HEK293 (cell line): ENCODE results near the gene SHOC2.

Source experiments
- CTCF ChIA-PET: fragments of 350-600 bp; formaldehyde crosslinking; extraction: SDS; loops from one replicate; lab custom pipeline; 2021; ENCODE audit warnings: antibody characterized with exemption; lab: Yijun Ruan, JAX
- POLR2A ChIA-PET: fragments of 300-600 bp; formaldehyde crosslinking; extraction: SDS; loops from one replicate; lab custom pipeline; 2020; ENCODE audit warnings: antibody characterized with exemption, inconsistent platforms; lab: Yijun Ruan, JAX
- H3K27ac ChIP-seq: fragments of 200-500 bp; sonication (Bioruptor generic); 2 replicates; pipeline ENCODE4 v1.5.1; 2014; ENCODE audit warnings: low read depth, low read length, control low read depth, inconsistent platforms; ENCODE audit errors: extremely low read depth
- H3K36me3 ChIP-seq, 2 experiments: fragments of 200-500 bp in 1 of 2; sonication (Bioruptor generic) in 1 of 2; 1 replicate in 1 of 2; 2 replicates in 1 of 2; pipeline ENCODE4 v1.5.1; 2014 to 2017; ENCODE audit warnings: inconsistent platforms in 2 of 2, low read length in 2 of 2; ENCODE audit not compliant: control insufficient read depth in 2 of 2, insufficient read depth in 1 of 2
- H3K4me1 ChIP-seq: fragments of 200-500 bp; sonication (Bioruptor generic); 2 replicates; pipeline ENCODE4 v1.5.1; 2014; ENCODE audit warnings: mild to moderate bottlenecking, low read length, inconsistent platforms; ENCODE audit not compliant: control insufficient read depth, insufficient read depth
- H3K4me3 ChIP-seq: 2 replicates; pipeline ENCODE4 v1.5.1; 2011; ENCODE audit warnings: low read depth, mild to moderate bottlenecking, control low read depth, low read length, moderate library complexity
- H3K9me3 ChIP-seq: fragments of 200-500 bp; sonication (Bioruptor generic); 2 replicates; pipeline ENCODE4 v1.5.1; 2014; ENCODE audit warnings: low read depth, low read length, inconsistent platforms; ENCODE audit not compliant: control insufficient read depth, insufficient read depth
- KLF7 ChIP-seq: fragments of 450-650 bp; formaldehyde crosslinking; IDR thresholded peaks from 2 replicates; pipeline ENCODE4 v1.5.1; 2016; ENCODE audit warnings: missing biosample characterization, missing genetic modification characterization, borderline replicate concordance
- ZBTB1 ChIP-seq: fragments of 450-650 bp; formaldehyde crosslinking; IDR thresholded peaks from 2 replicates; pipeline ENCODE4 v1.5.1; 2016; ENCODE audit warnings: missing biosample characterization, missing genetic modification characterization
- ZBTB21 ChIP-seq: fragments of 450-650 bp; formaldehyde crosslinking; IDR thresholded peaks from 2 replicates; pipeline ENCODE4 v1.5.1; 2017; ENCODE audit warnings: missing biosample characterization, missing genetic modification characterization
- ZNF175 ChIP-seq: fragments of 450-650 bp; formaldehyde crosslinking; IDR thresholded peaks from 2 replicates; pipeline ENCODE4 v1.5.1; 2016; ENCODE audit warnings: missing biosample characterization, missing genetic modification characterization
- ZNF211 ChIP-seq: fragments of 450-650 bp; formaldehyde crosslinking; IDR thresholded peaks from 2 replicates; pipeline ENCODE4 v1.5.1; 2016; ENCODE audit warnings: low read depth, missing biosample characterization, missing genetic modification characterization
- ZNF223 ChIP-seq: fragments of 450-650 bp; formaldehyde crosslinking; IDR thresholded peaks from 2 replicates; pipeline ENCODE4 v1.5.1; 2016; ENCODE audit warnings: missing biosample characterization, missing genetic modification characterization
- ZNF23 ChIP-seq: fragments of 450-650 bp; formaldehyde crosslinking; IDR thresholded peaks from 2 replicates; pipeline ENCODE4 v1.5.1; 2016; ENCODE audit warnings: missing biosample characterization, missing genetic modification characterization, borderline replicate concordance
- ZNF266 ChIP-seq: fragments of 450-650 bp; formaldehyde crosslinking; IDR thresholded peaks from 2 replicates; pipeline ENCODE4 v1.5.1; 2016; ENCODE audit warnings: missing biosample characterization, missing genetic modification characterization, low read depth
- ZNF558 ChIP-seq: fragments of 450-650 bp; formaldehyde crosslinking; IDR thresholded peaks from 2 replicates; pipeline ENCODE4 v1.5.1; 2016; ENCODE audit warnings: missing biosample characterization, missing genetic modification characterization
- ZNF571 ChIP-seq: fragments of 450-650 bp; formaldehyde crosslinking; IDR thresholded peaks from 2 replicates; pipeline ENCODE4 v1.5.0; 2017; ENCODE audit warnings: missing biosample characterization, missing genetic modification characterization
- ZNF629 ChIP-seq: fragments of 450-650 bp; formaldehyde crosslinking; IDR thresholded peaks from 2 replicates; pipeline ENCODE4 v1.5.1; 2017; ENCODE audit warnings: missing biosample characterization, missing genetic modification characterization
- ZNF660 ChIP-seq: fragments of 450-650 bp; IDR thresholded peaks from 2 replicates; pipeline ENCODE4 v1.5.1; 2018; ENCODE audit warnings: missing biosample characterization, mild to moderate bottlenecking, missing genetic modification characterization
- ZNF670 ChIP-seq: fragments of 450-650 bp; formaldehyde crosslinking; IDR thresholded peaks from 2 replicates; pipeline ENCODE4 v1.5.1; 2016; ENCODE audit warnings: missing biosample characterization, missing genetic modification characterization, low read depth
- ZNF768 ChIP-seq: fragments of 450-650 bp; formaldehyde crosslinking; IDR thresholded peaks from 2 replicates; pipeline ENCODE4 v1.5.1; 2018; ENCODE audit warnings: missing biosample characterization, mild to moderate bottlenecking, missing genetic modification characterization
- TF ChIP-seq, protein P1 (sequence below): fragments of 450-650 bp; formaldehyde crosslinking; IDR thresholded peaks from 2 replicates; pipeline ENCODE4 v1.5.1; 2016; ENCODE audit warnings: missing biosample characterization, missing genetic modification characterization, borderline replicate concordance
- TF ChIP-seq, protein P2 (sequence below): fragments of 450-650 bp; formaldehyde crosslinking; conservative IDR thresholded peaks from 2 replicates; pipeline ENCODE4 v1.5.1; 2016; ENCODE audit warnings: low read depth, missing biosample characterization, missing genetic modification characterization

The SHOC2 gene

GRCh38 chr10:110927461-110927860, 8.1 kb downstream of the SHOC2 start:
- Histone ChIP-seq H3K4me3 (no peak overlapping the region), H3K9me3 (no peaks in the 10 kb centered on the region), H3K36me3 (no peaks in the 10 kb centered on the region), H3K4me1 (peaks cover 31% of the 10 kb centered on the region)
- CTCF ChIA-PET = interaction anchor here (0.5 kb wide), 1 partner anchor 75 kb away, joined by 3 read pairs; no protein-coding TSS in a partner anchor
- POLR2A ChIA-PET = interaction anchor here (0.6 kb wide), 1 partner anchor 9 kb away, joined by 4 read pairs; no protein-coding TSS in a partner anchor
- TF ChIP-seq ZBTB1 (no peak), ZNF266 (tag by site-specific recombination) (no peak), KLF7 (no peak), ZNF223 (tag by site-specific recombination) (no peak), ZNF571 (tag by site-specific recombination) (no peak), ZNF23 (tag by site-specific recombination) (no peak), ZNF768 (tag by site-specific recombination) (no peak), ZNF670 (tag by site-specific recombination) (no peak), ZNF558 (tag by site-specific recombination) (no peak), ZNF211 (tag by site-specific recombination) (no peak), ZNF629 (no peak), ZNF175 (no peak), ZNF660 (no peak)
- TF ChIP-seq, protein P1, sequence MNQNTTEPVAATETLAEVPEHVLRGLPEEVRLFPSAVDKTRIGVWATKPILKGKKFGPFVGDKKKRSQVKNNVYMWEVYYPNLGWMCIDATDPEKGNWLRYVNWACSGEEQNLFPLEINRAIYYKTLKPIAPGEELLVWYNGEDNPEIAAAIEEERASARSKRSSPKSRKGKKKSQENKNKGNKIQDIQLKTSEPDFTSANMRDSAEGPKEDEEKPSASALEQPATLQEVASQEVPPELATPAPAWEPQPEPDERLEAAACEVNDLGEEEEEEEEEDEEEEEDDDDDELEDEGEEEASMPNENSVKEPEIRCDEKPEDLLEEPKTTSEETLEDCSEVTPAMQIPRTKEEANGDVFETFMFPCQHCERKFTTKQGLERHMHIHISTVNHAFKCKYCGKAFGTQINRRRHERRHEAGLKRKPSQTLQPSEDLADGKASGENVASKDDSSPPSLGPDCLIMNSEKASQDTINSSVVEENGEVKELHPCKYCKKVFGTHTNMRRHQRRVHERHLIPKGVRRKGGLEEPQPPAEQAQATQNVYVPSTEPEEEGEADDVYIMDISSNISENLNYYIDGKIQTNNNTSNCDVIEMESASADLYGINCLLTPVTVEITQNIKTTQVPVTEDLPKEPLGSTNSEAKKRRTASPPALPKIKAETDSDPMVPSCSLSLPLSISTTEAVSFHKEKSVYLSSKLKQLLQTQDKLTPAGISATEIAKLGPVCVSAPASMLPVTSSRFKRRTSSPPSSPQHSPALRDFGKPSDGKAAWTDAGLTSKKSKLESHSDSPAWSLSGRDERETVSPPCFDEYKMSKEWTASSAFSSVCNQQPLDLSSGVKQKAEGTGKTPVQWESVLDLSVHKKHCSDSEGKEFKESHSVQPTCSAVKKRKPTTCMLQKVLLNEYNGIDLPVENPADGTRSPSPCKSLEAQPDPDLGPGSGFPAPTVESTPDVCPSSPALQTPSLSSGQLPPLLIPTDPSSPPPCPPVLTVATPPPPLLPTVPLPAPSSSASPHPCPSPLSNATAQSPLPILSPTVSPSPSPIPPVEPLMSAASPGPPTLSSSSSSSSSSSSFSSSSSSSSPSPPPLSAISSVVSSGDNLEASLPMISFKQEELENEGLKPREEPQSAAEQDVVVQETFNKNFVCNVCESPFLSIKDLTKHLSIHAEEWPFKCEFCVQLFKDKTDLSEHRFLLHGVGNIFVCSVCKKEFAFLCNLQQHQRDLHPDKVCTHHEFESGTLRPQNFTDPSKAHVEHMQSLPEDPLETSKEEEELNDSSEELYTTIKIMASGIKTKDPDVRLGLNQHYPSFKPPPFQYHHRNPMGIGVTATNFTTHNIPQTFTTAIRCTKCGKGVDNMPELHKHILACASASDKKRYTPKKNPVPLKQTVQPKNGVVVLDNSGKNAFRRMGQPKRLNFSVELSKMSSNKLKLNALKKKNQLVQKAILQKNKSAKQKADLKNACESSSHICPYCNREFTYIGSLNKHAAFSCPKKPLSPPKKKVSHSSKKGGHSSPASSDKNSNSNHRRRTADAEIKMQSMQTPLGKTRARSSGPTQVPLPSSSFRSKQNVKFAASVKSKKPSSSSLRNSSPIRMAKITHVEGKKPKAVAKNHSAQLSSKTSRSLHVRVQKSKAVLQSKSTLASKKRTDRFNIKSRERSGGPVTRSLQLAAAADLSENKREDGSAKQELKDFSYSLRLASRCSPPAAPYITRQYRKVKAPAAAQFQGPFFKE (tag by site-specific recombination) = no peak
- TF ChIP-seq, all 188 proteins: peak for 0
- no peak overlapping the region for H3K27ac ChIP-seq

DNA sequence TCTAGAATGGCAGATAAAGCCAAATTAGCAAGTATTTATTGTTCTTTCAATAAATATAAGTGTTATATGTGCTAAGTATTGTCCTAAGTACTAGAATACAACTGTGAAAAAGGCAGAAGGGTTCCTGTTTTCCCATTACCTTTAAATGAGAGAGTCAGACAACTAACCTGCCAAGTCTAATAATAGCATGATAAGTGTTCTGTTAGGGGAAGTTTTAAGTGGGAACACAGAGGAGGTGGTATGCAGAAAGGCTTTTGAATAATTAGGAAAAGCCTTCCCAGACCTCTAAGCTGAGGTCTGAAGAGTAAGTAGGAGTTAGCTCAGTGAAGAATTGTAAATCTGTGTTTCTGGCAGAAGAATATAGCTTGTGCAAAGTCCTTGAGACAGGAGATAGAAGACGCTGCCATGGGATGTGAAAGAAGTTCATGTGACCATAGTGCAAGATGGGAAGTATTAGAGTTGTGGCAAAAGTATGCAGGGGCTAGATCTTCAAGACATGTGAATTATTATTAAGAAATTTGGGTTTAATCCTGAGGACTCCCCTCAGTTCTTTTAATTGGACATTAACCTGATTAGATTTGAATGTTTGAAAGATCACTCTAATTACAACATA, 12.5 kb downstream of the SHOC2 start:
- no peaks in the 10 kb centered on the region for H3K9me3 ChIP-seq
- H3K36me3 ChIP-seq = no peaks in the 10 kb centered on the region; a peak in 1 of 3 replicates
- POLR2A ChIA-PET = no interaction called here
- no peak overlapping the region for H3K27ac ChIP-seq
- no peak for TF ChIP-seq ZBTB21
- TF ChIP-seq, protein P2, sequence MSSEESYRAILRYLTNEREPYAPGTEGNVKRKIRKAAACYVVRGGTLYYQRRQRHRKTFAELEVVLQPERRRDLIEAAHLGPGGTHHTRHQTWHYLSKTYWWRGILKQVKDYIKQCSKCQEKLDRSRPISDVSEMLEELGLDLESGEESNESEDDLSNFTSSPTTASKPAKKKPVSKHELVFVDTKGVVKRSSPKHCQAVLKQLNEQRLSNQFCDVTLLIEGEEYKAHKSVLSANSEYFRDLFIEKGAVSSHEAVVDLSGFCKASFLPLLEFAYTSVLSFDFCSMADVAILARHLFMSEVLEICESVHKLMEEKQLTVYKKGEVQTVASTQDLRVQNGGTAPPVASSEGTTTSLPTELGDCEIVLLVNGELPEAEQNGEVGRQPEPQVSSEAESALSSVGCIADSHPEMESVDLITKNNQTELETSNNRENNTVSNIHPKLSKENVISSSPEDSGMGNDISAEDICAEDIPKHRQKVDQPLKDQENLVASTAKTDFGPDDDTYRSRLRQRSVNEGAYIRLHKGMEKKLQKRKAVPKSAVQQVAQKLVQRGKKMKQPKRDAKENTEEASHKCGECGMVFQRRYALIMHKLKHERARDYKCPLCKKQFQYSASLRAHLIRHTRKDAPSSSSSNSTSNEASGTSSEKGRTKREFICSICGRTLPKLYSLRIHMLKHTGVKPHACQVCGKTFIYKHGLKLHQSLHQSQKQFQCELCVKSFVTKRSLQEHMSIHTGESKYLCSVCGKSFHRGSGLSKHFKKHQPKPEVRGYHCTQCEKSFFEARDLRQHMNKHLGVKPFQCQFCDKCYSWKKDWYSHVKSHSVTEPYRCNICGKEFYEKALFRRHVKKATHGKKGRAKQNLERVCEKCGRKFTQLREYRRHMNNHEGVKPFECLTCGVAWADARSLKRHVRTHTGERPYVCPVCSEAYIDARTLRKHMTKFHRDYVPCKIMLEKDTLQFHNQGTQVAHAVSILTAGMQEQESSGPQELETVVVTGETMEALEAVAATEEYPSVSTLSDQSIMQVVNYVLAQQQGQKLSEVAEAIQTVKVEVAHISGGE (tag by site-specific recombination) = peak; percentile 72
- peaks cover 23% of the 10 kb centered on the region for H3K4me1 ChIP-seq
- H3K4me3 ChIP-seq = no peak overlapping the region
- CTCF ChIA-PET = interaction anchor here (0.6 kb wide), 1 partner anchor 20 kb away, joined by 4 read pairs; no protein-coding TSS in a partner anchor
